ENCODE measurements around the gene OPRPN. TPM values are rescaled to one million over a fixed set of nuclear protein-coding genes. Genes with fewer than 3 reads are reported as not detected.
A peak's percentile ranks its signal among the peaks of the same experiment; 100 is the strongest.

OPRPN gene
- total and polyA plus RNA-seq, 9 of the 15 experiments (the other 6 are each of a cell fraction or from before 2014, with no cell fraction given) = not detected

DNA sequence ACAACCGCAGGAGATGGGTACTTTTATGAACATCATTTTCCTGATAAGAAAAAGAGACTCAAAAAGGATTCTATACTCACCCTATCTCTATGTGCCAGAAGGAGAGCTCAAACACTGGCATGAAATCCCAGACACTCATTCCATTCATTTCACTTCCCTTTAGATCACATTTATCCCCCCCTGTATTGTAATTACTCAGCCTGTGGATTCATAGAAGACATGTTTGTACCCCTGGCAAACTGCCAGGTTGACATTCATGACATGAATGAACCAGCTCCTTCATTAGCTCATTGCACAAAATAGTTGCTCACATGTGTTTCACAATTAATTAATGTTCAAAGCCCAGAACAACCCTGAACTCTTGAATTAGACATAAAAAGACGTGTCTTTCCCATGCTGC is 32.3 kb upstream of the OPRPN start:
- FAIRE-seq = no peak
- ATAC-seq = no peak
- 4% methylated on average over 2 of the region's 2 CpGs for WGBS (ENCODE audit: insufficient coverage, low coverage, missing lambda C conversion rate)
- no peak overlapping the region for H3K4me2 ChIP-seq (ENCODE audit: insufficient read depth, low read length)
- ChIA-PET CTCF (ENCODE audit: low intra/inter-chr PET ratio) (no interaction called here), POLR2A (no interaction called here)
- H3K27me3 ChIP-seq (ENCODE audit: control insufficient read depth in 2 of 2, insufficient read depth in 2 of 2, low read length in 2 of 2) = no peaks in the 10 kb centered on the region
- H3K9me1 ChIP-seq (ENCODE audit: control insufficient read depth, insufficient read depth, low read length) = no peaks in the 10 kb centered on the region
- H4K20me1 ChIP-seq (replicated peaks; ENCODE audit: control insufficient read depth, insufficient read depth, low read length) = no peaks in the 10 kb centered on the region
- intact Hi-C loops (cut with micrococcal nuclease) (no loop called here), in situ Hi-C loops (cut with MboI) (no loop called here)
- H3K4me1 ChIP-seq (replicated peaks in 1 of 2; ENCODE audit: control insufficient read depth in 2 of 2, insufficient read depth in 2 of 2, low read length in 2 of 2) = no peaks in the 10 kb centered on the region
- DNase-seq (ENCODE audit: extremely low read depth in 1 of 4, low spot score in 3 of 4) = no peak
- H3K9ac ChIP-seq (ENCODE audit: insufficient read depth in 1 of 2, low read depth in 2 of 2, low read length in 2 of 2) = no peak overlapping the region
- no peak overlapping the region for H3K27ac ChIP-seq (ENCODE audit: extremely low read depth, low read depth, low read length)
- H3K79me2 ChIP-seq (ENCODE audit: control insufficient read depth, insufficient read depth, low read length) = no peaks in the 10 kb centered on the region
- H3K9me3 ChIP-seq (replicated peaks; ENCODE audit: control insufficient read depth, insufficient read depth, low read depth, low read length) = peaks cover 2% of the 10 kb centered on the region; the same call in 1 of the 2 replicates
- H3K36me3 ChIP-seq (ENCODE audit: control insufficient read depth, insufficient read depth, low read length) = no peaks in the 10 kb centered on the region
- H3K4me3 ChIP-seq = no peak overlapping the region
- no peak overlapping the region for H2AFZ ChIP-seq (ENCODE audit: low read depth, low read length)
- no TSS peak for BruUV-seq (replicated peaks)
- TF ChIP-seq CBX1 (IDR thresholded peaks at IDR 0.05; ENCODE audit: low read depth) (no peak), NFIC (IDR thresholded peaks at IDR 0.05) (peak; percentile 66)

DNA sequence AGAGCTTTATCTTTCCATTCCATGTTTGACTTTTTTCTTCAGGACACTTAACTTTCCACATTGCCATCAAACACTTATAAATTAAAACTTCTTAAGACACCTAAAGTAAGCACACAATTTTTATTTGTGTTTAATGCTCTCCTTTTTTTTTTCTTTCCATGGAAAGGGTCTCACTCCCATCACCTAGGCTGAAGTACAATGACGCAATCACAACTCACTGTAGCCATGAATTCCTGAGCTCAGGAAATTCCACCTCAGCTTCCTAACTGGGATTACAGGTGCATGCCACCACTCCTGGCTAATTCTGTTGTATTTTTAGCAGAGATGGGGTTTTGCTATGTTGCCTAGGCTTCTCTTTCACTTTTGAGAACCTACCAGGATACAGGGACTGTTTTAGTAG is 29.9 kb upstream of the OPRPN start:
- Histone ChIP-seq H3K4me1 (replicated peaks in 1 of 2; ENCODE audit: control insufficient read depth in 2 of 2, insufficient read depth in 2 of 2, low read length in 2 of 2) (no peaks in the 10 kb centered on the region), H3K9ac (ENCODE audit: insufficient read depth in 1 of 2, low read depth in 2 of 2, low read length in 2 of 2) (no peak overlapping the region), H3K4me3 (no peak overlapping the region), H3K9me3 (replicated peaks; ENCODE audit: control insufficient read depth, insufficient read depth, low read depth, low read length) (peaks cover 2% of the 10 kb centered on the region; the same call in 1 of the 2 replicates), H3K9me1 (ENCODE audit: control insufficient read depth, insufficient read depth, low read length) (no peaks in the 10 kb centered on the region), H3K4me2 (ENCODE audit: insufficient read depth, low read length) (no peak overlapping the region), H3K27ac (ENCODE audit: extremely low read depth, low read depth, low read length) (no peak overlapping the region), H3K27me3 (ENCODE audit: control insufficient read depth in 2 of 2, insufficient read depth in 2 of 2, low read length in 2 of 2) (no peaks in the 10 kb centered on the region), H2AFZ (ENCODE audit: low read depth, low read length) (no peak overlapping the region), H3K79me2 (ENCODE audit: control insufficient read depth, insufficient read depth, low read length) (no peaks in the 10 kb centered on the region), H3K36me3 (ENCODE audit: control insufficient read depth, insufficient read depth, low read length) (no peaks in the 10 kb centered on the region), H4K20me1 (replicated peaks; ENCODE audit: control insufficient read depth, insufficient read depth, low read length) (no peaks in the 10 kb centered on the region)
- ChIA-PET CTCF (ENCODE audit: low intra/inter-chr PET ratio) (no interaction called here), POLR2A (no interaction called here)
- DNase-seq (ENCODE audit: extremely low read depth in 1 of 4, low spot score in 3 of 4) = no peak
- intact Hi-C loops (cut with micrococcal nuclease) (no loop called here), in situ Hi-C loops (cut with MboI) (no loop called here)
- ATAC-seq = no peak
- 0% methylated on average over 1 of the region's 1 CpG for WGBS (ENCODE audit: insufficient coverage, low coverage, missing lambda C conversion rate)
- TF ChIP-seq ZNF217 (CRISPR knock-in tag; IDR thresholded peaks at IDR 0.05) (no peak), BACH1 (tag; IDR thresholded peaks at IDR 0.05) (no peak), NR2F6 (CRISPR knock-in tag; IDR thresholded peaks at IDR 0.05) (no peak), TFAM (CRISPR knock-in tag; conservative IDR thresholded peaks at IDR 0.05) (no peak), SIX5 (IDR thresholded peaks at IDR 0.05; ENCODE audit: borderline replicate concordance in 1 of 2, insufficient read depth in 1 of 2, low read depth in 1 of 2, low read length in 2 of 2) (no peak), LCOR (CRISPR knock-in tag; IDR thresholded peaks at IDR 0.05) (no peak), ZNF408 (CRISPR knock-in tag; IDR thresholded peaks at IDR 0.05; ENCODE audit: low read depth) (no peak), PHF8 (IDR thresholded peaks at IDR 0.05; ENCODE audit: borderline replicate concordance, low read length) (no peak), ZNF75A (CRISPR knock-in tag; IDR thresholded peaks at IDR 0.05) (no peak)
- TF ChIP-seq, protein P1, sequence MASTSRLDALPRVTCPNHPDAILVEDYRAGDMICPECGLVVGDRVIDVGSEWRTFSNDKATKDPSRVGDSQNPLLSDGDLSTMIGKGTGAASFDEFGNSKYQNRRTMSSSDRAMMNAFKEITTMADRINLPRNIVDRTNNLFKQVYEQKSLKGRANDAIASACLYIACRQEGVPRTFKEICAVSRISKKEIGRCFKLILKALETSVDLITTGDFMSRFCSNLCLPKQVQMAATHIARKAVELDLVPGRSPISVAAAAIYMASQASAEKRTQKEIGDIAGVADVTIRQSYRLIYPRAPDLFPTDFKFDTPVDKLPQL (IDR thresholded peaks at IDR 0.05; ENCODE audit: extremely low read depth, insufficient read length) = no peak
- no peak for FAIRE-seq
- BruUV-seq (replicated peaks) = no TSS peak
